HG03378 (cell line): ENCODE measurements around the gene DLG2.

ENCODE experiments used
- ATAC-seq: cut with Tn5 transposase; IDR thresholded peaks from one replicate; pipeline ENCODE4 v1.9.1; 2021; ENCODE audit warnings: mild to moderate bottlenecking, moderate library complexity; ENCODE audit not compliant: unreplicated experiment

DLG2 gene

DNA sequence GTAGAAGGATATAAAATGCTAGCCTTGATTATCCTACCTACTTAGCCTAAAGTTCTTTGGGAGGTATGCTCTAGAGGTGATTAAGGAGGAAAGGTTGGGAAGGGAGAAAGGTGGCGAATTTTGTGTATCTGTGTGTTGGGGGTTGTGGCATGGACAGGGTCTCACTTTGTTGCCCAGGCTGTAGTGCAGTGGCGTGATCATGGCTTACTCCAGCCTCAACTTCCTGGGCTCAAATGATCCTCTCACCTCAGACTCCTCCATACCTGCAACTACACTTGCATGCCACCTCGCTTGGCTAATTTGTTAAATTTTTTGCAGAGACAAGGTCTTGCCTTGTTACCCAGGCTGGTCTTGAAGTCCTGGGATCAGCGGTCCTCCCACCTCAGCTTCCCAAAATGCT lies 1094.8 kb downstream of the DLG2 start:
- ATAC-seq: no peak

GRCh38 chr11:84526250-84526649 lies 1100.9 kb downstream of the DLG2 start:
- ATAC-seq: no peak

GRCh38 chr11:84524422-84525051 lies 1102.6 kb downstream of the DLG2 start:
- no peak for ATAC-seq

- ATAC-seq: no peak
Measured at GRCh38 chr11:84522331-84522730, 1104.8 kb downstream of the DLG2 start.

DNA sequence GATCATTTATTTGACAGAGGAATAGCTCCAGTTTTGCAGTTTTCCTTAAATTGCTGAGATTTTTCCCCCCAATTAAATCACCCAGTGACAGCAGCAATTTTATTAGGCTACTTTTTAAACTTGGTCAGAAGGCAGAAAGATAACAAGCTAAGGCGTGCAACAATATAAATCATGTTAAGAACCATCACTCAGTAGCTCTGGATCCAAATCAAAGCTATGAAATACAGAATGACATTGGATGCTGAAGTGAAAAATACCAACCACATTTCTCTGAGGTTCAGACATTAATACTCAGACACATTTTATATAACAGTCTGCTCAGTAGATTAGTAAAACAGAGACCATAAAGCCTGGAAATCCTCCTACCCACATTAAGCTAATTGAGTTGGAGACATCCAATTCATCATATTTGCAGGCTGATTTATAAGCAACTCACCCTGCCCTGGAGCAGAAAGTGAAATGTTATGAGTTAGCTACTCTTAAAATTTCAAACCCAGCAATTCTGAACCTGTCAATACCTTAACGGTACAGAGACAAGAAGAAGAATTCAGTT lies 1108.4 kb downstream of the DLG2 start:
- no peak for ATAC-seq

GRCh38 chr11:84514436-84514835 lies 1112.7 kb downstream of the DLG2 start:
- ATAC-seq: no peak

DNA sequence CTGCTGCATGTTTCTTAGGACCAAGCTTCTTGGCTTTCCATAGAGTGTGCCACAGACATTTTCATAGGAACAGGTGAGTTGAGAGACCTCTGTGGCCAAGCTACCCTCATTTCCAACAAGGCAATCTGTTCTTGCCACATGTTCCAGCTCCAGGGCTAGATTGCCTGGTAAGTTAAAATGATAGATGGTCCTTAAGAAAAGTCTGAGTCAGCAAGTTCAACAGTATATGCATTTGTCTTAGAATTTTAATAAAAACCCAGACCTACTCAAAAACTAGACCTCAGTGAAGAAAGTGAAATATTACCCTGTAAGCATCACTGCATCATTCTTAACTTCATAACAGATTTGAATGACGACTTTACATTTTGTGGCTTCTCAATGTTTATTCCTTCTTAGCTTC lies 1123.6 kb downstream of the DLG2 start:
- no peak for ATAC-seq

DNA sequence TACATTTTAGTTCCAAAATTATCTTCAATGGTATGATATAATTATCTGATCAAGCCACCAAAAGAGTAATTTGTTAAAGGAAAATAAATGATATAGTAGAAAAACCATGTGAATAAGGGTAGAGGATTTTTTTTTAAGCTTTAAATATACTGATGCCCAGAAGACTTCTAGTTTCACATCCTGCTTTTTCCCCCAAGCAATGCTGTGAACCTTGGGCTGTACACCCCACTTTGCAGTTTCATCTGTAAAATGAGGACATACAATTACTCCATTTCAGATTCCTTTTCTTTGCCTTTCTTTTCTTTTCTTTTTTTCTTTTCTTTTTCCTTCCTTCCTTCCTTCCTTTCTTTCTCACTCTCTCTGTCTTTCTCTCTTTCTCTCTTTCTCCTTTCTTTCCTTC lies 1125.4 kb downstream of the DLG2 start:
- ATAC-seq: no peak

DNA sequence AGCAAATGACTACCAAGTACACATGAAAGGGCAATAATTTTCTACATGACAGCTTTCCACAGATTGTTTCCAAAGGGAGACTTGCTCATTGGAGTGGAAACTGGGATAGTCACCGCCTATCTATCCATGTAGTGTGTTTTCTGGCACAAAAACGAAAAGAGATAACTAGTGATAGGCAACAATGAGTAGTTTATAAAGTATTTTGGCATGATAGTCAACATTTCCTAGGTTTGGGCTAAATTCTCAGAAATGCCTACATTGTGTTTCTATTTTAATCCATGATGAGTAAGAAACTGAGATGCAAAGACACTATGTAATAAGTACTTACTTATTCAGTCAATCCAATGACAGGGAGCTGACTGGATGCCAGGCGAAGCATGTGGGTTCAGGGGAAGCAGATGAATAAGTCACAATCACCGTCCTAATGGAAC lies 1129.1 kb downstream of the DLG2 start:
- ATAC-seq: no peak

GRCh38 chr11:84497181-84497580 lies 1130.0 kb downstream of the DLG2 start:
- ATAC-seq: no peak

DNA sequence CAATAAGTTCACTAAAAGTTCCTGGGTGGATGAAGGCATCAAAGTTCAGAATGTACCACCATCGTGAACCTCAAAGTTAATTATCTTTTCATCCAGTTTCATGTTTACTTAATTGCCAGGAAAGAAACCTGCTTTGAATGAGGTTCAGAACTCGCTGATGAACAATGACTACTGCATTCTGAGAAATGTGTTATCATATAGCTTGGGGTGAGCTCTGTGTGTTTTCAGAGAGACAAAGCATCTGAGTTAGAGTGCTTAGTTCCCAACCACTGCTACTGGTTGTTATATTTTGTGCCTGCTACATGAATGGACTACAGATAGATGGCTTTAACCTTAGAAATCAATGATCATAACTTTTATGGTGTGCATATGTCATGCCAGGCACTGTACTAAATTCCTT lies 1131.0 kb downstream of the DLG2 start:
- ATAC-seq: no peak

- ATAC-seq: no peak
Measured at GRCh38 chr11:84480131-84480530, 1147.0 kb downstream of the DLG2 start.

DNA sequence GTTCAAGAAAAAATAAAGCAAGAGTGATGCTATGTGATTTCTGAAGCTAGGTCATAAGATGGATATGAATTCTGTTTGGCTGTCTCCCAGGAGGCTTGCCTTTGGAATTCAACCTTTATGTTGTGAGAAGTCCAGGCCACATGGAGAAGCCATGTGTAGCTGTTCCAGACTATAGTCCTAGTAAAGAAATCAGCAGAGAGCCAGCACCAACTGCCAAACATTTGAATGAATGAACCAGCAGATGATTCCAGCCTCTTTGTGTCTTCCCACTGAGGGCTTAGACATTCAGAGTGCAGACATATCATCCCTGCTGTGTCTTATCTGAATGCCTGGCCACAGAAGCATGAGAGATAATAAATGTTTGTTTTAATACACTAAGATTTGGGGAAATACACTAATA lies 1150.6 kb downstream of the DLG2 start:
- ATAC-seq: no peak

DNA sequence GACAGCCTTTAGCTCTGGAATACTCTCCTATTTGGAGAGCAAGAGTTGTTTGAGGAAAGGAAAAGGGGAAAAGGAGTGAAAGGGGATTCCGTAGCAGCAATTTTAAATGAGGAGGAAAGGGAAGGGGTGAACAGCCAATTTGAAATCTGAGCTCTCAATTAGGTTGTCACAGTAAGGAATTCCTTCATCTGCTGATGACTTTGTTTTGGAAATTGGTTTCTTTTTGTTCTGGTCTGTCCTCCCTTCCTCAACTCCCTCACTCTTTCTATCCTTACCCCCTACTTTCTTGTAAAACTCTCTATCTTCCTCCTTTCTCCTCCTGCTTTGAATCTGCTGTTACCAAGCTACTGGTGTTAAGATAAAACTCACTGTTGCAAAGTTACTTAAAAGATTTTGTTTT lies 1155.6 kb downstream of the DLG2 start:
- no peak for ATAC-seq

- ATAC-seq: no peak
Measured at GRCh38 chr11:84468235-84468634, 1158.9 kb downstream of the DLG2 start.

DNA sequence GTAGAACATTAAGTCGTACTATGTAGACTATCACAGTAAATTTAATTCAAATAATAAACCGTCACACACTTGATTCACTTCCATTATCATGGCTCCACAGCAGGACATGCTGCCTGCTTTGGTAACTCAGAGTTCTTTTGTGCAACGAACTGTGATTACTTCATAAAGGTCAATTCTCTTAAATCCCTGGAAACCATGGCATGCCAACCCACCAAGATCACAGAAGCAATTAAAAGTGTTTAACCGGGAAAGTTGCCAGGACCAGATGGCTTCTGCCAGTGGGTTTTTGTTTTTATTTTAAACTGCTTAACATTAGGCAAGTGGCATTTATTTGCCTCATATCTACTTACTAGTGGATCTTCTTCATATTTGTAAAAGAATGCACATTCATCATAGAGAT lies 1162.1 kb downstream of the DLG2 start:
- ATAC-seq: no peak

GRCh38 chr11:84455691-84456090 lies 1171.5 kb downstream of the DLG2 start:
- ATAC-seq: no peak

- no peak for ATAC-seq
Measured at GRCh38 chr11:84452211-84452610, 1174.9 kb downstream of the DLG2 start.

- no peak for ATAC-seq
Measured at GRCh38 chr11:84438565-84438964, 1188.6 kb downstream of the DLG2 start.

DNA sequence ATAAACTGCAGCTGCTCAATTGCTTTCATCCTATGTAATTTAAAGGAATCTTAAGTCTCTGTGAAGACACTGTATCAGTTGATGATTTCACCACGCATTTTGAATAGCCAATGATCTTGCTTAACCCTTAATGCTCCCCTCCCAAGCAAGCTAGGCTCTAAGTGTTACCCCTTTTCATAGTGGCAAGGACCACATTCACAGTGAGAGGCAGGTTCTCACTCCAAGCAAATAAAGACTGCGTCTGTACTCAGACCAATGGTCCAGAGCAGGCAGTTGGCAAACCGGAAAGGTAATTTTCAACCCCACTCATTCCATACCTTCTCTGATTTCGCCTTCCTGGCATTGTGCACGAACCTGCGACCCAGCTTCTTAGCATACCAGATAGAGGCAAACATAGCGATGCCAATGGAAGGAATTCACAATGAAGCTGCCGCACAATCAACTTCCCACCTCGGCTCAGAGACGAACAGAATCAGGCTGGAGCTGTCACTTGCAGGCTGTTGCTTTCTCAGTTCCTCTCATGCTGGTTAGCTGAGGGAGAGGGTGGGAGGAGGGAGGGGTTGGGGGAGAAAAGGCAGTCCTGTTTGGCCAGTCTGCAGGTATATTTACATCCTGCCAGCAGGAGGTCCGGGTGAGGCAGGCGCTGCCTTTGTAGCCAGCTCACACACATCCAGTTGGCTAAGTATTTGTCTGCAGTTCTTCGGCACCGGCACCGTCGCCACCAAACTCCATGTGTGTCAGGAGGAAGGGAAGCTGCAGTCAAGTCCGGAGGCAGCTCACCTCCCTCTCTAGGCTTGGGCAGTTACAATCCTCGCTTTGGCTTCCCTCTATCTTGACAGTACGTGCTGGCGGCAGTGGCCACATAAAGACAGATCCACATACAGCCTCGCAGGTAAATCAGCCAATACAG lies 1189.8 kb downstream of the DLG2 start:
- ATAC-seq: peak; percentile 84

DNA sequence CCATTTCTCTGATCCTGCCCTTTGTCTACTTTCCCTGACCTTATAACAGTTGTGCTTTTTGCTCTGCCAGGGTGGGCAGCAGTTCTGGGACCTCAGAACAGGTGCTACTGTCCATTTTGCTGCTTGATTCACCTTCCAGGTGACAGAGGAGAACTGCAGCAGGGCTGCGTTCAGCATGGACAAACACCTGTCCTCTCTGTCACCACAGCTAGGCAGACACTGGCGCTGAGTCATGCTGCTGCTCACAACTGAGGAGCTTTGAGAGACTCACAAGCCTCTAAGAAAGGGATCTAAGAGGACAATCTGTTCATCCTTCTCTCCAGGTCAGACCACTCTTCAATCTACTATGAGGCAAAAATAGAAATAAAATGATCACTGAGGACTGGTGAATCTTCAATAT lies 1196.5 kb downstream of the DLG2 start:
- ATAC-seq: no peak

GRCh38 chr11:84425673-84426072 lies 1201.5 kb downstream of the DLG2 start:
- ATAC-seq: no peak
